Measurements from ENCODE around the gene MORN1. TPM values are rescaled to one million over a fixed set of nuclear protein-coding genes. Genes with fewer than 3 reads are reported as not detected.

MORN1 gene
- polyA plus RNA-seq, 1 of the 3 experiments (the other 2 are of a cell fraction) = 16.3 TPM

- Histone ChIP-seq H4K20me1 (ENCODE audit: insufficient read depth) (no peaks in the 10 kb centered on the region), H3K9me2 (no peaks in the 10 kb centered on the region), H3F3A (replicated peaks; ENCODE audit: insufficient read depth) (no peaks in the 10 kb centered on the region), H3K4me1 (ENCODE audit: control insufficient read depth in 1 of 2, insufficient read depth in 2 of 2, low read depth in 1 of 2, low read length in 1 of 2) (peaks cover 0 to 33% of the 10 kb centered on the region in 2 experiments; a peak in 1 of 4 replicates), H3K9me3 (no peaks in the 10 kb centered on the region), H2AFZ (ENCODE audit: low read depth) (no peak overlapping the region), H3K27ac (ENCODE audit: low read depth in 2 of 2, low read length in 1 of 2) (no peak overlapping the region), H3K27me3 (ENCODE audit: insufficient read depth) (no peaks in the 10 kb centered on the region), H3K36me3 (replicated peaks in 1 of 2; ENCODE audit: control insufficient read depth in 1 of 2, insufficient read depth in 2 of 2, low read length in 1 of 2) (no peaks in the 10 kb centered on the region), H3K9ac (no peak overlapping the region), H3K4me2 (no peak overlapping the region), H3K4me3 (ENCODE audit: low read depth in 2 of 2, low read length in 1 of 2) (no peak overlapping the region), H3K79me2 (ENCODE audit: insufficient read depth) (no peaks in the 10 kb centered on the region)
- 79% methylated on average over 26 of the region's 30 CpGs for WGBS (ENCODE audit: low lambda C conversion rate)
- CTCF ChIA-PET = interaction anchor here (1.1 to 2.8 kb wide), 3 partner anchors 60 to 183 kb away, joined by 3 to 8 read pairs (median 4); partner anchors contain the start of gene FAAP20
- DNase-seq = no peak
- POLR2A ChIA-PET = no interaction called here
- no peak for TF ChIP-seq GATA2 (CRISPR knock-in tag; IDR thresholded peaks at IDR 0.05)
- no peak for TF ChIP-seq RAD21 (IDR thresholded peaks at IDR 0.05; ENCODE audit: low read length)
- TF ChIP-seq FOSL2 (IDR thresholded peaks at IDR 0.05; ENCODE audit: borderline replicate concordance, low read depth) = no peak
- TF ChIP-seq MXI1 (IDR thresholded peaks at IDR 0.05; ENCODE audit: low read depth, low read length) = no peak
- TF ChIP-seq, protein P1, sequence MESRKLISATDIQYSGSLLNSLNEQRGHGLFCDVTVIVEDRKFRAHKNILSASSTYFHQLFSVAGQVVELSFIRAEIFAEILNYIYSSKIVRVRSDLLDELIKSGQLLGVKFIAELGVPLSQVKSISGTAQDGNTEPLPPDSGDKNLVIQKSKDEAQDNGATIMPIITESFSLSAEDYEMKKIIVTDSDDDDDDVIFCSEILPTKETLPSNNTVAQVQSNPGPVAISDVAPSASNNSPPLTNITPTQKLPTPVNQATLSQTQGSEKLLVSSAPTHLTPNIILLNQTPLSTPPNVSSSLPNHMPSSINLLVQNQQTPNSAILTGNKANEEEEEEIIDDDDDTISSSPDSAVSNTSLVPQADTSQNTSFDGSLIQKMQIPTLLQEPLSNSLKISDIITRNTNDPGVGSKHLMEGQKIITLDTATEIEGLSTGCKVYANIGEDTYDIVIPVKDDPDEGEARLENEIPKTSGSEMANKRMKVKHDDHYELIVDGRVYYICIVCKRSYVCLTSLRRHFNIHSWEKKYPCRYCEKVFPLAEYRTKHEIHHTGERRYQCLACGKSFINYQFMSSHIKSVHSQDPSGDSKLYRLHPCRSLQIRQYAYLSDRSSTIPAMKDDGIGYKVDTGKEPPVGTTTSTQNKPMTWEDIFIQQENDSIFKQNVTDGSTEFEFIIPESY (IDR thresholded peaks at IDR 0.05; ENCODE audit: borderline replicate concordance, low read depth) = no peak
- no peak for TF ChIP-seq YY1 (IDR thresholded peaks at IDR 0.05; ENCODE audit: low read depth)
- no peak for TF ChIP-seq SIN3A (IDR thresholded peaks at IDR 0.05; ENCODE audit: borderline replicate concordance, low read depth, low read length)
- no peak for TF ChIP-seq POLR2AphosphoS5 (IDR thresholded peaks at IDR 0.05; ENCODE audit: low read depth, low read length)
These were observed 69.2 kb downstream of the MORN1 start for GRCh38 chr1:2322065-2322571.

GRCh38 chr1:2320760-2321667, 70.3 kb downstream of the MORN1 start:
- Histone ChIP-seq H3K36me3 (replicated peaks in 1 of 2; ENCODE audit: control insufficient read depth in 1 of 2, insufficient read depth in 2 of 2, low read length in 1 of 2) (no peaks in the 10 kb centered on the region), H3K9me3 (no peaks in the 10 kb centered on the region), H2AFZ (ENCODE audit: low read depth) (no peak overlapping the region), H3K4me2 (no peak overlapping the region), H3K27ac (ENCODE audit: low read depth in 2 of 2, low read length in 1 of 2) (no peak overlapping the region; a peak in 1 of 4 replicates), H3K4me3 (ENCODE audit: low read depth in 2 of 2, low read length in 1 of 2) (no peak overlapping the region), H3K27me3 (ENCODE audit: insufficient read depth) (no peaks in the 10 kb centered on the region), H4K20me1 (ENCODE audit: insufficient read depth) (no peaks in the 10 kb centered on the region), H3F3A (replicated peaks; ENCODE audit: insufficient read depth) (no peaks in the 10 kb centered on the region), H3K4me1 (ENCODE audit: control insufficient read depth in 1 of 2, insufficient read depth in 2 of 2, low read depth in 1 of 2, low read length in 1 of 2) (peaks cover 0 to 33% of the 10 kb centered on the region in 2 experiments; a peak in 1 of 4 replicates), H3K9ac (no peak overlapping the region), H3K9me2 (no peaks in the 10 kb centered on the region), H3K79me2 (ENCODE audit: insufficient read depth) (no peaks in the 10 kb centered on the region)
- DNase-seq = no peak
- CTCF ChIA-PET = interaction anchor here (2.4 to 2.8 kb wide), 2 partner anchors 61 to 125 kb away, joined by 8 to 14 read pairs; partner anchors contain the start of gene FAAP20
- TF ChIP-seq POLR2AphosphoS5 (IDR thresholded peaks at IDR 0.05; ENCODE audit: low read depth, low read length) (no peak), NFIC (IDR thresholded peaks at IDR 0.05; ENCODE audit: borderline replicate concordance) (no peak), MEF2A (IDR thresholded peaks at IDR 0.05; ENCODE audit: borderline replicate concordance, low read depth) (no peak), RXRA (IDR thresholded peaks at IDR 0.05; ENCODE audit: borderline replicate concordance, low read depth) (no peak), TCF12 (IDR thresholded peaks at IDR 0.05) (no peak), YY1 (IDR thresholded peaks at IDR 0.05; ENCODE audit: low read depth) (no peak), RAD21 (IDR thresholded peaks at IDR 0.05; ENCODE audit: low read length) (no peak), FOXM1 (IDR thresholded peaks at IDR 0.05; ENCODE audit: low read depth) (no peak), SMC3 (IDR thresholded peaks at IDR 0.05; ENCODE audit: low read depth, low read length) (no peak), SIN3A (IDR thresholded peaks at IDR 0.05; ENCODE audit: borderline replicate concordance, low read depth, low read length) (no peak), EZH2phosphoT487 (IDR thresholded peaks at IDR 0.05; ENCODE audit: borderline replicate concordance, low read depth) (no peak), NRF1 (IDR thresholded peaks at IDR 0.05; ENCODE audit: low read depth, low read length) (no peak)
- TF ChIP-seq, protein P2, sequence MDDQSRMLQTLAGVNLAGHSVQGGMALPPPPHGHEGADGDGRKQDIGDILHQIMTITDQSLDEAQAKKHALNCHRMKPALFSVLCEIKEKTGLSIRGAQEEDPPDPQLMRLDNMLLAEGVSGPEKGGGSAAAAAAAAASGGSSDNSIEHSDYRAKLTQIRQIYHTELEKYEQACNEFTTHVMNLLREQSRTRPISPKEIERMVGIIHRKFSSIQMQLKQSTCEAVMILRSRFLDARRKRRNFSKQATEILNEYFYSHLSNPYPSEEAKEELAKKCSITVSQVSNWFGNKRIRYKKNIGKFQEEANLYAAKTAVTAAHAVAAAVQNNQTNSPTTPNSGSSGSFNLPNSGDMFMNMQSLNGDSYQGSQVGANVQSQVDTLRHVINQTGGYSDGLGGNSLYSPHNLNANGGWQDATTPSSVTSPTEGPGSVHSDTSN (IDR thresholded peaks at IDR 0.05) = no peak
- TF ChIP-seq, protein P3, sequence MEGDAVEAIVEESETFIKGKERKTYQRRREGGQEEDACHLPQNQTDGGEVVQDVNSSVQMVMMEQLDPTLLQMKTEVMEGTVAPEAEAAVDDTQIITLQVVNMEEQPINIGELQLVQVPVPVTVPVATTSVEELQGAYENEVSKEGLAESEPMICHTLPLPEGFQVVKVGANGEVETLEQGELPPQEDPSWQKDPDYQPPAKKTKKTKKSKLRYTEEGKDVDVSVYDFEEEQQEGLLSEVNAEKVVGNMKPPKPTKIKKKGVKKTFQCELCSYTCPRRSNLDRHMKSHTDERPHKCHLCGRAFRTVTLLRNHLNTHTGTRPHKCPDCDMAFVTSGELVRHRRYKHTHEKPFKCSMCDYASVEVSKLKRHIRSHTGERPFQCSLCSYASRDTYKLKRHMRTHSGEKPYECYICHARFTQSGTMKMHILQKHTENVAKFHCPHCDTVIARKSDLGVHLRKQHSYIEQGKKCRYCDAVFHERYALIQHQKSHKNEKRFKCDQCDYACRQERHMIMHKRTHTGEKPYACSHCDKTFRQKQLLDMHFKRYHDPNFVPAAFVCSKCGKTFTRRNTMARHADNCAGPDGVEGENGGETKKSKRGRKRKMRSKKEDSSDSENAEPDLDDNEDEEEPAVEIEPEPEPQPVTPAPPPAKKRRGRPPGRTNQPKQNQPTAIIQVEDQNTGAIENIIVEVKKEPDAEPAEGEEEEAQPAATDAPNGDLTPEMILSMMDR (IDR thresholded peaks at IDR 0.05) = no peak
- POLR2A ChIA-PET = interaction anchor here (0.6 kb wide), 1 partner anchor 99 kb away, joined by 6 read pairs; no protein-coding TSS in a partner anchor
- WGBS (ENCODE audit: low lambda C conversion rate) = 82% methylated on average over 14 of the region's 41 CpGs

All from SK-N-SH (cell line).